CD1c-positive myeloid dendritic cell (primary cell): ENCODE data around the gene MSH5.
"Not testable (repeated sequence)": the region's sequence is repeated elsewhere in the genome, so short reads cannot be mapped to it uniquely, and the experiment has no call there.

Experiments
- DNase-seq: peaks from one replicate; pipeline ENCODE4 v3.0.0-alpha.2; 2016; ENCODE audit errors: extremely low spot score

Gene MSH5

DNA sequence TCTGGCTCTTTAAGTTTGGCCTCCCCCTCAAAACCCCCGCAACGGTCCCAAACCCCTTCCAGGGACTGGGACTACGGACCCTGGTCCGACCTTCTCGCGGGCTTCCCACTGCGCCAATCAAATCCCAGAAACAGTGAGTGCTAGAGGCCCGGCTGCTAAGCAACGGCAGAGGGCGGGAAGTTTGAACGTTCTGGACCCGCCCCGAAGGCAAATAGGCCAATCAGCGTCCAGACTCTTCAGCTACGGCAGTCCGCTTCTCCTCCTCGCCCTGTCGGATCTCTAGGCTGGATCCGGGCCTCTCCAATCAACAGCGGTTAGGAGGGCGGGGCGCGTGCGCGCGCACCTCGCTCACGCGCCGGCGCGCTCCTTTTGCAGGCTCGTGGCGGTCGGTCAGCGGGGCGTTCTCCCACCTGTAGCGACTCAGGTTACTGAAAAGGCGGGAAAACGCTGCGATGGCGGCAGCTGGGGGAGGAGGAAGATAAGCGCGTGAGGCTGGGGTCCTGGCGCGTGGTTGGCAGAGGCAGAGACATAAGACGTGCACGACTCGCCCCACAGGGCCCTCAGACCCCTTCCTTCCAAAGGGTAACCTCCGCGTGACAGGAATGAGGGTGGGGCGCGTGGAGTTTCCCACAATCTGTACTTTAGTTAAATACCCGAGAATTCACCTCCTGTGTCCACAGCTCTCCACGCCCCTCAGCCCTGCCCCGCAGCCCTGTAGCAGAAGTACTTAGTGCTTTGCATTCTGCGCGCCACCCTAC is at the start of gene MSH5:
TSS of gene MSH5 (plus strand) at position 367 of the 758 bp plus-strand sequence. CDS start 462 bp downstream, outside the sequence.
- DNase-seq: peak; percentile 99

DNA sequence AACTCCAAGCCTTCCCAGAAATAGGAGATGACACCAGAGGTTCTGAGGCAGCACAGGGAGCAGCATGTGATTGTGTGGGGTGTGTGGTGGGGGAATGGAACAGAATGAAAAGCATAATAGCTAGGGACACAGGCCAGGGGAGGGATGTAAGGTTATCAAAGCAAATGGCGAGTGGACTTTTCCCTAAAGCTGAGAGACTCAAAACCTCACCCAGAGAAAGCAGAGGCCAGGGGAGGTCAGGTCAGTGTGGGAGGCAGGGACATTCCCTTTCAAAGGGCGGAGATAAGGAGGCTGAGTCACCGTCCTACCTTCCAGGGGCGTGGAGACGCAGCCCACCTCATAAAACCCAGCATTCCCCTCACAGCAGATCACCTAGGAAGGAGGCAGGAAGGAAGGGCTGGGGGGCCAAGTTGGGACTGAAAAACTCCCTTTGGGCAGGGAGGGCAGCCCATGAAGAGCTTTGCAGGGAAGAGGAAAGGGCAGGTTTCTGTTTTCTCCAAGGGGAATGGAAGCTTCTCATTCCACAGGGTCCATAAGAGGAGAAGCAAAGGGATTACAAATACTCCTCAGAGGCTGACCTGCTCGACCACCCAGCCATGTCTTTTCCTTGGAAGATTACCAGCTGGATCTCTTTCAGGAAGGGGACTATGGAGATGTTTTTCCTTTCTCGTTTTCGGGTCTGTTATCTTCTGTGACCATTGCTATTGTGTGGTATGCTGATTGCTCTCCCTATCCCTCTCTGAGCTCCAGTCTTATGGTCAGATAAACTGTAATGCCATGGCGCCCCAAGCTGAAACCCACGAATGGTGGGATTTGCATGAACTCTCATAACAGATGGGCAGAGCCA is 49.4 kb upstream of the MSH5 start:
- DNase-seq: no peak

DNA sequence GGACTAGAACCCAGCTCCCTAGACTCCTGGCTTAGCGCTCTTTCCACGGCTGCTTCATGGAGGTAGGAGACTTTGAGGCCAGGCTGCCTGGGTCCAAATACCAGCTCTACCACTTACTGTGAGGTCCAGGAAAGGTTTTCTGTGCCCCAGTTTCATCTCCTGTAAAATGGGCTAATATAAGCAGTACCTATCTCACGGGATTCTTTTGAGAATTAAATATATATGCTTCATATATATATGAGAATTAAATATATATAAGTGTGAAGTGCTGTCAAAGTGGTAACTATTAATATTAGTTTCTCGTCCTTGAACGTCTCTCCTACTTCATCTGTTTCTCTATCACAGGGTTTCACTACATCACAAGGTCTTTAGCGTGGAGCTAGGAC is 48.7 kb upstream of the MSH5 start:
- no peak for DNase-seq

- DNase-seq: no peak
Measured at GRCh38 chr6:31691564-31692108, 48.2 kb upstream of the MSH5 start.

- DNase-seq: no peak
Measured at GRCh38 chr6:31692353-31692752, 47.5 kb upstream of the MSH5 start.

GRCh38 chr6:31692886-31693285 is 46.9 kb upstream of the MSH5 start:
- no peak for DNase-seq

DNA sequence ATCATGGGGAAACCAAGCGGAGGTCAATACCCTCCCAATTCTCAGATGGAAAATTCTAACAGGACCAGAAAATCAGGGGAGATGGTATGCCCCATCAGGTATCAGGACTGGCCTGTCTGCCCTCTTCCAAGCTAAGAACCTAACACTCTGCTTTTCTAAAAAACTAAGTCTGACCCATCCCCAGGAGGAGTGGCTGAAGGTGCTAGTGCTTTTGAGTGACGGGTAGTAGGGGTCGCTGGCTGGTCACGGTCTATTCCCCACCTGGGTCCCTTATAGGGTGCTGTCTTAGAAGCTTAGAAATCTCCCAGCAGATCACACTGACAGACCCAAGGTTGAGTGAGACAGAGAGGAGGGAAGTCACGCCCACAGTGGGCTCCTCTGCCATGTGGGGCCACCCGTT is 46.3 kb upstream of the MSH5 start:
- DNase-seq: no peak

DNA sequence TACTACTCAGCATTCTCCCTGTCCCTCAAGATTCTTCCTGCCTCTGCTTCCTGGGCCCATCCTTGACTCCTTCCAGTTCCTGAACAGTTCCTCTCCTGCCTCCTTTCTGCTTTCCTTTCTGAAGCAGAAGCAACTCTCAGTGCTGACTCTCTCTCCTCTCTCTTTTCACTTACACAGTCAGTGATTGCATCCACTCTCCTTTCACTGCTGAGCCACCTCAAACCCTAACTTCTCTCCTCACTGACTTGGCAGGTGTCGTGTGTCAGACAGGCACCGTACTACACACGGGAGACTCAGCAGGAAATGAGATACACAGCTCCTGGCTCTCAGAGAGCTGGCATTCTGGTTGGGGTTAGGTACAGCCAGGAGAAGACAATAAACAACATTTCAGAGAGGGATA is 42.2 kb upstream of the MSH5 start:
- DNase-seq: no peak

- DNase-seq: no peak
Measured at GRCh38 chr6:31700740-31701401, 38.9 kb upstream of the MSH5 start.

- DNase-seq: no peak
Measured at GRCh38 chr6:31701666-31702404, 38.0 kb upstream of the MSH5 start.

DNA sequence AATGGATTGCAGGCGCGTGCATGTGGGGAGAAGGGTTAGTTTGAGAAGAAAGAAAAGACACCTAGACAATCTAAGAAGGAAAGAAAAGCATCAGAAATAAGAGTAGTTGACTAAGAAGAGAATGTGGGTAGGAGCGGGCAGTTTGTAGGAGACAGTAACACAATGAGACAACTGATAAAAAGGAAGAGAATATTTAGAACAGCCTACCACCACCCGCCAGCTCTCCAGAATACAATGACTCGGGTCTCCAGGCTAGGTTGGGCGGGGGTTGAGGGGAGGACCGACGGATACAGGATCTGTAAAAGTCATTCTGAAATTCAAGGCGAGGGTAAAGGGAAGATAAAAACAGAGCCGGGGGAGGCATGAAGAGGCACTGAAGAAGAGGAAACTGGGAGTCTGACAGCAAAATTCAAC is 37.4 kb upstream of the MSH5 start:
- DNase-seq: peak; percentile 68

DNA sequence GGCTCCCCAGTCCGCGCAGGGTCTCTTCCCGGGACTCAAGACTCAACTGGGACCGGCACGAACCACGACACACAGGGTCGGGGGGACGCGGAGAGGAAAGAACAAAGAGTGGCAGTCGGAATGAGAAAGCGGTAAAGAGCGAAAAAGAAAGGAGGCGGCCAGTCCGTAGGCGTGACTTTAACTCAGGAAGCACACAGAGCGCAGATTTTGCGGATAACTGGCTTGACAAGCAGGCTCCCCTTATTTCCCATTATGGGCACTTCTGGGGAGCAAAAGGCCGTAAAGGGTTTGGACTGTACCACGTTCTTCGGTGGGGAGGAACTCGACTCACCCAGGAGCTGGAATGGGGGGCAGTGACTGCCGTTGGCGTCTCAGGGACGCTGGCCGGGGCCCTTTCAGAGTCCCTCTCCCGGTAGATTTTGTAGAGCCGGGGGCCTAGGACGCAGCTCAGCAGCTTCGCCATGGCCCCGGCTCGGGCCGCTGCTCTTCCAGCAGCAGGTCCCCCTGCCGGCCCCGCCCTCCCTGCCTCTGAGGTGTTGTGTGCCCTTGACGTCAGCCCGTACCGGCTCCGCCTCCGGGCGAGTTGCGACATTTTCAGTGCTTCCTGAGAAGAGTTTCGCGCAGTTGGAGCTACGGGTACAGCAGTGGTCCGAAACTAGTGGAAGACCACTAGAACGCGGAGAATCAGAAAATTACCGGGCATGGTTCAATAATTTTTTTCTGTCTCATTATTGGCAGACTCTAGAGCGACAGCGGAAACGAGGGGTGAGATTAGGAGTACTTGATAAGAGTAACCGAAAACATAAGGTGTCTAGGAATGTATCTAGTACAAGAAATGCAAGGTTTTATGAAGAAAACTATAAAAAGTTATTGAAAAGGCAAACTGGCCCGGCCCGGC is 36.7 kb upstream of the MSH5 start, which contains the start of gene ABHD16A:
TSS of gene ABHD16A (minus strand) at position 506 of the 898 bp plus-strand sequence. CDS start at position 463, 43 bp downstream.
- peak; percentile 99 for DNase-seq

GRCh38 chr6:31705931-31706330 is 33.9 kb upstream of the MSH5 start:
- no peak for DNase-seq

DNA sequence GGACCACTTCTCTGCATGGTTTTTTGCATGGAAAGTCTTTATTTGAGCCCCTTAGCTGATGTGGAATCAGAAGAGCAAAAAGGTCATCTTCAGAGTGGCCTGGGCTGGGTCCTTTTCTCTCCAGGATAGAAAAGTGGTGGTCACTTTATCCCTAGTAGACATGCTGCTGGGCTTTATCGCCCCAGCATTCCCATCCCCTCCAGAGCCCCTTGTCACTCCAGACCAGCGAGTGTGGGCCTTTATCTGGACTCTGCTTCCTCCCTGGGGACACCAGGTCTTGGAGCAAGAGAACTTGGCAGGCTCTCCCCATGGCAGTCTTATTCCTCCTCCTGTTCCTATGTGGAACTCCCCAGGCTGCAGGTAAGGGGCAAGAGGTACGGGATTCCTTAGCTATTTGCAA is 33.2 kb upstream of the MSH5 start, which contains the start of gene LY6G6F:
TSS of gene LY6G6F (plus strand) at position 268 of the 400 bp plus-strand sequence. CDS start at position 309, 41 bp downstream.
- no peak for DNase-seq

DNA sequence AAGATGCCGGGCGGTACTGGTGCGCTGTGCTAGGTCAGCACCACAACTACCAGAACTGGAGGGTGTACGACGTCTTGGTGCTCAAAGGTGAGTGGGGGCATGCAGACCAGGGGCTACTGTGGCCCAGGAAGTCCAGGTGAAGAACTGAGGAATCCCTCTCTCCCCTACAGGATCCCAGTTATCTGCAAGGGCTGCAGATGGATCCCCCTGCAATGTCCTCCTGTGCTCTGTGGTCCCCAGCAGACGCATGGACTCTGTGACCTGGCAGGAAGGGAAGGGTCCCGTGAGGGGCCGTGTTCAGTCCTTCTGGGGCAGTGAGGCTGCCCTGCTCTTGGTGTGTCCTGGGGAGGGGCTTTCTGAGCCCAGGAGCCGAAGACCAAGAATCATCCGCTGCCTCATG is 32.1 kb upstream of the MSH5 start:
- no peak for DNase-seq

DNA sequence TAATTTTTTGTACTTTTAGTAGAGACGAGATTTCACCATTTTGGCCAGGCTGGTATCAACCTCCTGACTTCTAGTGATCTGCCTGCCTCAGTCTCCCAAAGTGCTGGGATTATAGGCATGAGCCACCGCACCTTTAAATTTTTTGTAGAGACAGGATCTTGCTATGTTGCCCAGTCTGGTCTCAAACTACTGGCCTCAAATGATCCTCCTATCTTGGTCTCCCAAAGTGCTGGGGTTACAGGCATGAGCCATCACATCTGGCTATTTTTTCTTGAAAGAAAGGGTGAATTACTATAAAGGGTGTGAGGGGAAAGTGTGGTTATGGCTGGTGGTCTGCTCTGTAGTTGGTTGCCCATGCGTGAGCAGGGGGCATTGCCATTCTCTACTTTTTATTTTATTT is 31.6 kb upstream of the MSH5 start:
- no peak for DNase-seq

DNA sequence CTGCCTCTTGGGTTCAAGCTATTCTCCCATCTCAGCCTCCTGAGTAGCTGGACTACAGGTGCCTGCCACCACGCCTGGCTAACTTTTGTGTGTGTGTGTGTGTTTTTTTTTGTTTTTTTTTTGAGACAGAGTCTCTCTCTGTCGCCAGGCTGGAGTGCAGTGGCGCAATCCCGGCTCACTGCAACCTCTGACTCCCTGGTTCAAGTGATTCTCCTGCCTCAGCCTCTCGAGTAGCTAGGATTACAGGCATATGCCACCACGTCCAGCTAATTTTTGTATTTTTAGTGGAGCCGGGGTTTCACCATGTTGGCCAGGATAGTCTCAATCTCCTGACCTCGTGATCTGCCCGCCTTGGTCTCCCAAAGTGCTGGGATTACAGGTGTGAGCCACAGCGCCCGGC is 30.6 kb upstream of the MSH5 start:
- not testable (repeated sequence) for DNase-seq

GRCh38 chr6:31710523-31711219 is 29.1 kb upstream of the MSH5 start:
- no peak for DNase-seq

DNA sequence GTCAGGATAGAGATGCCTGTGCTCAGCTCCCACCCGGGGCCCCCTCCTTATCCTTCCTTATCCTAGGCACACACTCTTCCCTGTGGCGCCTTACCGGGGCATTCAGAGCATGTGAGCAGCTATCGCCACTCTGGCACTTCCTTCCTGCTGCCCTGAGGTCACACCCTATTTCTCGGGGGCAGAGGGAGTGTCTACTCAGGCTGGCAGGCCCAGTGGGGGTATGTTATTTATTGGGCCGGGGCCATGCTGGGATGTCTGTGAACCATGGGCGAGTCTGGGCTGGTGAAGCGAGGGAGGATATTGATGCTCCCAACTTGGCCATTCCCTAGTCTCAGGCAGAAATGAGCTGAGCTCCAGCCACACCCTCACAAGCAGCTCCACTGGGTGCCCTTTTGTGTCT is 28.6 kb upstream of the MSH5 start:
- DNase-seq: peak; percentile 28

GRCh38 chr6:31712296-31712695 is 27.5 kb upstream of the MSH5 start:
- DNase-seq: no peak
